ENCODE results near the gene ARHGEF16. TPM values are rescaled to one million over a fixed set of nuclear protein-coding genes. Genes with fewer than 3 reads are reported as not detected.

Gene ARHGEF16
- total RNA-seq, 1 donor from 2014 or later = 33.0 TPM

- no peak for DNase-seq (ENCODE audit: low read depth)
- Histone ChIP-seq H3K27me3 (ENCODE audit: control insufficient read depth, insufficient read depth, low read length) (peaks cover 7% of the 10 kb centered on the region), H3K4me3 (ENCODE audit: low read depth, low read length) (no peak overlapping the region), H3K36me3 (ENCODE audit: control insufficient read depth, insufficient read depth, low read length) (no peaks in the 10 kb centered on the region)
- no peak for TF ChIP-seq CTCF (IDR thresholded peaks at IDR 0.05; ENCODE audit: insufficient read depth, low read length, poor library complexity, severe bottlenecking)
Observed at GRCh38 chr1:3495776-3496745, 41.6 kb downstream of the ARHGEF16 start.

GRCh38 chr1:3496916-3497315 is 42.5 kb downstream of the ARHGEF16 start:
- H3K27me3 ChIP-seq (ENCODE audit: control insufficient read depth, insufficient read depth, low read length) = peaks cover 7% of the 10 kb centered on the region
- TF ChIP-seq CTCF (IDR thresholded peaks at IDR 0.05; ENCODE audit: insufficient read depth, low read length, poor library complexity, severe bottlenecking) = no peak
- no peak for DNase-seq (ENCODE audit: low read depth)

GRCh38 chr1:3497521-3497920 is 43.1 kb downstream of the ARHGEF16 start:
- H3K27me3 ChIP-seq (ENCODE audit: control insufficient read depth, insufficient read depth, low read length) = peaks cover 7% of the 10 kb centered on the region
- no peak overlapping the region for H3K4me3 ChIP-seq (ENCODE audit: low read depth, low read length)
- no peak for TF ChIP-seq CTCF (IDR thresholded peaks at IDR 0.05; ENCODE audit: insufficient read depth, low read length, poor library complexity, severe bottlenecking)
- no peaks in the 10 kb centered on the region for H3K36me3 ChIP-seq (ENCODE audit: control insufficient read depth, insufficient read depth, low read length)
- no peak for DNase-seq (ENCODE audit: low read depth)

More at GRCh38 chr1:3496916-3497315, 42.5 kb downstream of the ARHGEF16 start:
- Histone ChIP-seq H3K4me3 (ENCODE audit: low read depth, low read length) (no peak overlapping the region), H3K36me3 (ENCODE audit: control insufficient read depth, insufficient read depth, low read length) (no peaks in the 10 kb centered on the region)

- DNase-seq (ENCODE audit: low read depth) = no peak
- TF ChIP-seq CTCF (IDR thresholded peaks at IDR 0.05; ENCODE audit: insufficient read depth, low read length, poor library complexity, severe bottlenecking) = no peak
- no peak overlapping the region for H3K4me3 ChIP-seq (ENCODE audit: low read depth, low read length)
- peaks cover 7% of the 10 kb centered on the region for H3K27me3 ChIP-seq (ENCODE audit: control insufficient read depth, insufficient read depth, low read length)
- no peaks in the 10 kb centered on the region for H3K36me3 ChIP-seq (ENCODE audit: control insufficient read depth, insufficient read depth, low read length)
Observed at GRCh38 chr1:3498246-3498930, 43.9 kb downstream of the ARHGEF16 start.

- Histone ChIP-seq H3K36me3 (ENCODE audit: control insufficient read depth, insufficient read depth, low read length) (no peaks in the 10 kb centered on the region), H3K4me3 (ENCODE audit: low read depth, low read length) (no peak overlapping the region), H3K27me3 (ENCODE audit: control insufficient read depth, insufficient read depth, low read length) (peaks cover 7% of the 10 kb centered on the region)
- no peak for TF ChIP-seq CTCF (IDR thresholded peaks at IDR 0.05; ENCODE audit: insufficient read depth, low read length, poor library complexity, severe bottlenecking)
- DNase-seq (ENCODE audit: low read depth) = no peak
Observed at GRCh38 chr1:3498986-3499385, 44.5 kb downstream of the ARHGEF16 start.
